OCI-LY3 (cell line): ENCODE results near the gene STRA6.

Experiments used
- H2AFZ ChIP-seq: fragments of 200-600, 300-600 bp; shearing (Covaris generic); 2 replicates; pipeline ENCODE4 v1.6.0; 2014; ENCODE audit warnings: antibody characterized with exemption, low read depth, low read length
- H3K27ac ChIP-seq: fragments of 200-600, 300-600 bp; sonication (generic); 2 replicates; pipeline ENCODE4 v1.5.1; 2014; ENCODE audit warnings: mild to moderate bottlenecking, low read length, moderate library complexity, mixed read lengths
- H3K27me3 ChIP-seq: fragments of 200-600, 300-600 bp; sonication (generic); 2 replicates; pipeline ENCODE4 v1.6.1; 2014; ENCODE audit warnings: low read depth, low read length, mixed read lengths
- H3K36me3 ChIP-seq: fragments of 200-600, 300-600 bp; sonication (generic); replicated peaks from 2 replicates; pipeline ENCODE3; 2014; ENCODE audit warnings: low read depth, low read length, mixed read lengths
- H3K4me1 ChIP-seq: fragments of 300-600, 200-600 bp; sonication (generic); 2 replicates; pipeline ENCODE4 v1.6.1; 2014; ENCODE audit warnings: low read length, mixed read lengths
- H3K4me2 ChIP-seq: fragments of 200-600, 300-600 bp; sonication (generic); 2 replicates; pipeline ENCODE4 v1.6.1; 2014; ENCODE audit warnings: low read length, mixed read lengths
- H3K4me3 ChIP-seq: fragments of 300-600, 200-600 bp; sonication (generic); 2 replicates; pipeline ENCODE4 v1.5.1; 2014; ENCODE audit warnings: antibody characterized with exemption, mild to moderate bottlenecking, low read length, moderate library complexity
- H3K79me2 ChIP-seq: fragments of 300-600, 200-600 bp; shearing (Covaris generic); 2 replicates; pipeline ENCODE4 v1.6.1; 2014; ENCODE audit warnings: mild to moderate bottlenecking, low read length, mixed read lengths
- H3K9ac ChIP-seq: fragments of 300-600, 200-600 bp; shearing (Covaris generic); 2 replicates; pipeline ENCODE4 v1.6.0; 2014; ENCODE audit warnings: mild to moderate bottlenecking, low read length, moderate library complexity
- H3K9me3 ChIP-seq: fragments of 200-600, 300-600 bp; shearing (Covaris generic); 2 replicates; pipeline ENCODE4 v1.6.1; 2014; ENCODE audit warnings: low read length, mixed read lengths; ENCODE audit not compliant: insufficient read depth
- H4K20me1 ChIP-seq: fragments of 200-600, 300-600 bp; sonication (generic); 2 replicates; pipeline ENCODE4 v1.6.1; 2016; ENCODE audit warnings: low read length, mixed read lengths; ENCODE audit not compliant: insufficient read depth
- CTCF ChIP-seq: fragments of 200-600, 300-600 bp; sonication (generic); IDR thresholded peaks from 2 replicates; pipeline ENCODE4 v1.5.1; 2014; ENCODE audit warnings: antibody characterized with exemption, low read length, low read depth
- EZH2phosphoT487 ChIP-seq: fragments of 200-600 bp; shearing (Covaris generic); IDR thresholded peaks from 2 replicates; pipeline ENCODE4 v1.6.1; 2018; ENCODE audit warnings: antibody characterized with exemption, mixed run types, low read depth

The STRA6 gene

GRCh38 chr15:74141591-74141990 is 61.0 kb downstream of the STRA6 start:
- Histone ChIP-seq H3K79me2 (no peaks in the 10 kb centered on the region), H3K4me2 (no peak overlapping the region), H3K9me3 (no peaks in the 10 kb centered on the region), H3K27ac (no peak overlapping the region), H4K20me1 (no peaks in the 10 kb centered on the region), H3K9ac (no peak overlapping the region), H3K36me3 (no peaks in the 10 kb centered on the region), H3K27me3 (peaks cover 12% of the 10 kb centered on the region), H3K4me1 (no peaks in the 10 kb centered on the region), H2AFZ (no peak overlapping the region), H3K4me3 (no peak overlapping the region)
- TF ChIP-seq CTCF (no peak), EZH2phosphoT487 (no peak)

GRCh38 chr15:74138642-74139041 is 63.9 kb downstream of the STRA6 start:
- H3K4me3 ChIP-seq, result no peak overlapping the region

GRCh38 chr15:74137537-74137894 is 65.1 kb downstream of the STRA6 start:
- no peaks in the 10 kb centered on the region for H3K27me3 ChIP-seq
- no peaks in the 10 kb centered on the region for H4K20me1 ChIP-seq
- no peaks in the 10 kb centered on the region for H3K9me3 ChIP-seq
- H3K9ac ChIP-seq, result no peak overlapping the region
- H3K4me1 ChIP-seq, result no peaks in the 10 kb centered on the region
- H3K36me3 ChIP-seq, result no peaks in the 10 kb centered on the region
- TF ChIP-seq EZH2phosphoT487, result no peak
- no peak for TF ChIP-seq CTCF
- no peaks in the 10 kb centered on the region for H3K79me2 ChIP-seq
- no peak overlapping the region for H3K27ac ChIP-seq
- H3K4me3 ChIP-seq, result no peak overlapping the region
- H3K4me2 ChIP-seq, result no peak overlapping the region
- no peak overlapping the region for H2AFZ ChIP-seq

More at GRCh38 chr15:74138642-74139041, 63.9 kb downstream of the STRA6 start:
- no peaks in the 10 kb centered on the region for H3K4me1 ChIP-seq
- H3K9me3 ChIP-seq, result no peaks in the 10 kb centered on the region
- no peak overlapping the region for H2AFZ ChIP-seq
- no peak overlapping the region for H3K4me2 ChIP-seq
- no peaks in the 10 kb centered on the region for H3K36me3 ChIP-seq
- no peak overlapping the region for H3K27ac ChIP-seq
- H3K9ac ChIP-seq, result no peak overlapping the region
- TF ChIP-seq CTCF, result no peak
- no peak for TF ChIP-seq EZH2phosphoT487
- no peaks in the 10 kb centered on the region for H3K27me3 ChIP-seq
- no peaks in the 10 kb centered on the region for H4K20me1 ChIP-seq
- H3K79me2 ChIP-seq, result no peaks in the 10 kb centered on the region

GRCh38 chr15:74136814-74137536 is 65.6 kb downstream of the STRA6 start:
- no peak overlapping the region for H3K4me2 ChIP-seq
- H3K9ac ChIP-seq, result no peak overlapping the region
- no peaks in the 10 kb centered on the region for H3K79me2 ChIP-seq
- H3K9me3 ChIP-seq, result no peaks in the 10 kb centered on the region
- no peaks in the 10 kb centered on the region for H4K20me1 ChIP-seq
- no peak overlapping the region for H3K27ac ChIP-seq
- no peaks in the 10 kb centered on the region for H3K36me3 ChIP-seq
- no peaks in the 10 kb centered on the region for H3K4me1 ChIP-seq
- no peak overlapping the region for H3K4me3 ChIP-seq
- no peaks in the 10 kb centered on the region for H3K27me3 ChIP-seq
- H2AFZ ChIP-seq, result no peak overlapping the region
- no peak for TF ChIP-seq CTCF
- no peak for TF ChIP-seq EZH2phosphoT487
